GM21360 (cell line): Measurements from ENCODE around the gene SLAMF6.
"Not testable (repeated sequence)": the region's sequence is repeated elsewhere in the genome, so short reads cannot be mapped to it uniquely, and the experiment has no call there.

Experiments used
- ATAC-seq: cut with Tn5 transposase; IDR thresholded peaks from one replicate; pipeline ENCODE4 v1.9.1; 2021; ENCODE audit warnings: mild to moderate bottlenecking, moderate library complexity; ENCODE audit not compliant: unreplicated experiment

The SLAMF6 gene

DNA sequence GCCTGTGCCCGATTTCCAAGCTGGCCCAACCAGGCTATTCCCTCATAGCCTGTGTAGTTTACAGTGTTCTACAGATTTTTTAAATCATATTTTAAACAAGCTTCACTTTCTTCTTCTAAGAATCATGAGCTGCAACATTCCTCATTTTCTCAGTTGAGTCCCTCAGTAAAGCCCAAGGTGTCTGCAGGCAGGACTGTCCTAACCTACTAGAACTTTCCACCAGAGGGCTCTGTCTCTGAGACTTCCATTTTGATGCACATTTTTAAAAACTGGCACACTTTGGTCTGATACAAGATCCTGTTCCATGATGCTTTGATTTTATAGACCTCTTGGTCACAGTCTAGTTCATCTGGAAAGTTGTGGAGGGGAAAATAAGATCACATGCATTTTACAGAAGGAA, 21.6 kb upstream of the SLAMF6 start:
- ATAC-seq = no peak

DNA sequence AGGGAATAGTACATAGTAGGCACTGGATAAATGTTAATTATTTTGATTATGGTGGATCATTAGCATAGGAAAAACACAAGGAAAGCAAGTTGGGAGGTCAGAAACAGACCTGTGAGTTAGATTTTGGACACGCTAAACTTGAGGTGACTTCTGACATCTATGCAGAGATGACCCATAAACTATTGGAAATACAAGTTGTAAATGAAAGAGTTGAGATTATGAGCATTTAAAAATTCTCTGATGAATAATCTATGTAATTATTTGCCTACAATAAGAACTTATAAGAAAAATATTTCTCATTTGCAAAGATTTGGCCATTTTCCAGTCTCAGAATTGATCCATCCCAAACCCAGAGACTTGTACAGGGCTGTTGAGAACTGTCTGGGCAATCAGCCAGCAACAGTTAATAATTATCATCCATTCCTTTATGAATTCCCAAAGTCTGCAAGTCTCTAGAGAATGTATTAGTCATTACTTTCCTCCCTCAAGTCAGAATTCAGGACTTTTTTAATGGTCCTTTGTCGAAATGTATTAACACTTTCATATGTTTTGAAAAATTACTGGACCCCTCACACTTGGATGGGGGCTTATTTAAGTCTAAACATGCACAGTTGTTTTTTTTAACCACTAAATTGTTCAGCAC, 19.4 kb upstream of the SLAMF6 start:
- ATAC-seq = no peak

DNA sequence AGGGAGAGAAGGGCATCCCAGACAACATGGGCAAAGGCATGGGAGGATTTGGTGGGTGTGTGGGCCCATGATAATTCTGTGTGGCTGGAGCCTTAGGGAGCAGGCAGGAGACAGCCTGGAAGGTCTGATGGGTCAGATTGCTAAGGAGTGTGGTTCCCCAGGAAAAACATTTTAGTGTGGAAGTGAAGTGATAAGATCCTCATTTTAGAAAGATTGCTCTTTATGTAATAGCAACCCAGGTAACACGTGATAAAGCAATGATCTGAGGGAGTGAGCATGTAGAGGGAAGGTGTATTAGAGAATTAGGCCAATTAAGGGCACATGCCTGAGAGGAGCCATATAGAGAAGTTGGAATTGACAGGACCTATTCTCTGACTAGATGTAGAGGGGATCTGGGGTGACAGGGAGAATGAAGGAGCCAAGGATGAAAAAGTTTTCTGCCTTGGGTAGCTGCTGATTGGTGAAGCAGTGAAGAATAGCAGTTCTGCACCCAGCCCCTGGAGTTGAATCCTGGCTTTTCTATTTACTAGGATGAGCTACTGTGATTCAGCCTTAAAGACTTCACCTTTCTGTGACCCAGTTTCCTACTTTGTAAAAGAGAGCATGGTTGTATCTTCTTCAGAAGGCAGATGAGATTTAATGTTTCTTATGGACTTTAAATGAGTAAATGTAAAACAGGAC, 18.7 kb upstream of the SLAMF6 start:
- no peak for ATAC-seq

DNA sequence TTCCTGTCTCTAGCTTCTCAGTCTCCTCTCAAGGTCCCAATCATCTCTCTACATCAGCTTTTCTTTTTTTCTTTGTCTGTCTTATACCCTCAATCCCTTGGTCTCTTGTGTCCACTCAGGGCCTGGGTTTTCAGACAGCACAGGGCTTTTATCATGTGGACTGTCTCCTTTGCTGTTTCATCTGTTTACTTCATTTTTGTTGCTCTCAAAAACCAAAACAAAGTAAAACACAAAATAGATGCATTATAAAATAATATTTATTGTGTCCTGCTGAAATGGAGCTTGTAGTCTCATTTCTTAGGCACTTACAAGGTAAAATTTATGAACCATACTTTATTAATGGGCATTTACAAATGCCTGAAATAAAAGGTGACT, 17.8 kb upstream of the SLAMF6 start:
- ATAC-seq = peak; percentile 1

DNA sequence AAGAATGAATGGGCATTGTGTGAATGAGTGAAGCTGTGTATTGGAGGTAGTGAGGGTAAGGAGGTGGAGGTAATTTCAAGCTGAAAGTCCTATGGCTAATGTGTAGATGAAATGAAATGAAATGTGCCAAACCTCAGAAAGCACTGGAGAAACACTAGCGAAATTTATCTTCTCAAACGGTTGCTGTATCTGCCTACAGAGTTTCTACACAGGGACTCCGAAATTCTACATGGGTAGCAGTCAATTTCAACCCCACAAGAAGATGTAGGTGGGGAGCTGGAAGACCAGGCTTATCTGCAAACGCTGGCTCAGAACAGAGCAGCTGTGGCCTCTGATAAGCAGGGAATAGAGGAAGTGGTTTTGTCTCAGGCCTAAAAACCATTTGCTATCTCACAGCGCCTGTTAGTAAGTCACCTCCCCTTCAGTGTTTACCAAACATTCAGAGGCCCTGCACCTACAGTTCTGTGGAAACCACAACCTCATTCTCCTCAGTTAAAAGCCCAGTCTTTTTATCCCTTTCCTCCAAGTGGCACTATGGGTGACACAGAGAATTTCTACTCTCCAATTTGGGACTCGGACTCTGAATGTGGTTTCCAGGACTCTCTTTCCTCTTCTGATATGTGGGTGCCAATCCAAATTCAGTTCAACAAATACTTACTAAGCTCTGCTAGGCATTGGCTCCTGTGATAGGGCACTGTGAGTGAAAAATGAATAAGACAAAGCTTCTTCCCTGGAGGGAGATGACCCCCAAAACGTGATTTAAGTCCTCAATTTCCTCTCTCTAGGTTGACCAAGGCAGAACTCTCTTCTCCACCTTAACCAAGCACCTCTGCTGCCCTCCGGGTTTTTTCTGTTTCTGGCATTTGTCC, 17.2 kb upstream of the SLAMF6 start:
- peak; percentile 87 for ATAC-seq

DNA sequence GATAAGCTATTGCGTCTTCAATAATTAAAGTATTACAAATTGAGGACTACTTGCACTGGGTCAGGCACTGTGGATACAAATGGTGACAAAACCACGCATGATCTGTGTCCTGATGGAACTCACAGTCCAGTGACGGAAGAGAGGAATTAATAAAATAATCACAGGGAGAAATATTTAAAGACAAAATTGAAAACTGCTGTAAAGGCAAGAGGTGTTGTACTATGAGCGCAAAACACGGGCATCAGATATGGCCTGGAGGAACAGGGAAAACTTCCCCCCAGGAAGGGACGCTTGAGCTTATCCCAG, 16.6 kb upstream of the SLAMF6 start:
- ATAC-seq = no peak

DNA sequence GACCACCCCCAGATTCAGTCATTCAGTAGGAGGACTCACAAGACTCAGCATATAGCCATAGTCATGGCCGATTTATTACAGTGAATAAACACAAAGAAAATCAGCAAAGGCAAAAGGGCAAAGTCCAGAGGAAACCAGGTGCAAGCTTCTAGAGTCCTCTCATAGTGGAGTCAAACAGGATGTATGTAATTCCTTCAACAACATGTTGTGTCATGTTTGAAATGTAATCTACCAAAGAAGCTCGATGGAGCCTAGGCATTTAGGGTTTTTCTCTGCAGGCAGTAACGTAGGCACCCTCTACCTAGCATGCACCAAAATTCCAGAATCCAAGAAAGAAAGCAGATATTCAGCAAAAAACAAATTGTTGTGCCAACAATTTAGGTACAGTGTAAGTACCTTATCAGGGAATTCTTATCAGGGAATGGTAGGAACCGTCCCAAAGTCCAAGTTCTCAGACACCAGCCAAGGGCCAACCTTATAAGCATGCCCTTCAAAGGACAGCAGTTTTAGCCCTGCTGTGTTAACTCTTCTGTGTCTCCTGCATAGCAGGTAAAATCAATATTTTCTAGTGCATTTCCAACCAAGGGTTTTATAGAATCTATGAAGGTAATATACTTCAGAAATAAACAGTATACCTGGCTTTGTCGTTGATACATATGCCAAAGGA, 16.1 kb upstream of the SLAMF6 start:
- no peak for ATAC-seq

DNA sequence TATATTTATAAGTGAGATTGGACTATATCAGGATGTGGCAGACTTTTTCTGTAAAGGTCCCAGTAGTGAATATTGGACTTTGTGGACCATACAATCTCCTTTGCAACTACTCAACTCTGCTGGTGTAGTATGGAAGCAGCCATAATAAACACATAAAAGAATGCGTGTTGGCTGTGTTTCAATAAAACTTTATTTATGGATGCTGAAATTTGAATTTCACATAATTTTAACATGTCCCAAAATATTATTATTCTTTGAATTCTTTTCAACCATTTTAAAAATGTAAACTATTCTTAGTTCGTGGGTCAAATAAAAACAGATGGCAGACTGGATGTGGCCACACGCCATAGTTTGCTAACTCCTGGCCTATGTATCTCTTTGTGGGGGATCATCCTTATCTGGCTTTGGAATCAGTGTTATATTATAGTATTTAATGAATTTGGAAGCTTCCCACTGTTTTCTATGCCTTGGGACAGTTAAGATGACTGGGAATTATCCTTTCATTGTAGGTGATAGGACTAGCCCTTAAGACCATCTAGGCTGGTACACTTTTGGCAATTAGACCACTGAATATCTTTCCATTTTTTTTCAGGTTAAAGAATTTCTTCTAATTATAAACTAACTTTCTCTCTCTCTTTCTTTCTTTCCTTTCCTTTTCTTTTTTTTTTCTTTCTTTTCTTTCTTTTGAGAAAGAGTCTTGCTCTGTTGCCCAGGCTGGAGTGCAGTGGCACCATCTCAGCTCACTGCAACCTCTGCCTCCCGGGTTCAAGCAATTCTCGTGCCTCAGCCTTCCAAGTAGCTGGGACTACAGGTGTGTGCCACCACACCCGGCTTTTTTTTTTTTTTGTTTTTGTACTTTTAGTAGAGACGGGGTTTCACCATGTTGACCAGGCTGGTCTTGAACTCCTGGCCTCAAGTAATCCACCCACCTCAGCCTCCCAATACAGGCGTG, 14.9 kb upstream of the SLAMF6 start:
- ATAC-seq = no peak

DNA sequence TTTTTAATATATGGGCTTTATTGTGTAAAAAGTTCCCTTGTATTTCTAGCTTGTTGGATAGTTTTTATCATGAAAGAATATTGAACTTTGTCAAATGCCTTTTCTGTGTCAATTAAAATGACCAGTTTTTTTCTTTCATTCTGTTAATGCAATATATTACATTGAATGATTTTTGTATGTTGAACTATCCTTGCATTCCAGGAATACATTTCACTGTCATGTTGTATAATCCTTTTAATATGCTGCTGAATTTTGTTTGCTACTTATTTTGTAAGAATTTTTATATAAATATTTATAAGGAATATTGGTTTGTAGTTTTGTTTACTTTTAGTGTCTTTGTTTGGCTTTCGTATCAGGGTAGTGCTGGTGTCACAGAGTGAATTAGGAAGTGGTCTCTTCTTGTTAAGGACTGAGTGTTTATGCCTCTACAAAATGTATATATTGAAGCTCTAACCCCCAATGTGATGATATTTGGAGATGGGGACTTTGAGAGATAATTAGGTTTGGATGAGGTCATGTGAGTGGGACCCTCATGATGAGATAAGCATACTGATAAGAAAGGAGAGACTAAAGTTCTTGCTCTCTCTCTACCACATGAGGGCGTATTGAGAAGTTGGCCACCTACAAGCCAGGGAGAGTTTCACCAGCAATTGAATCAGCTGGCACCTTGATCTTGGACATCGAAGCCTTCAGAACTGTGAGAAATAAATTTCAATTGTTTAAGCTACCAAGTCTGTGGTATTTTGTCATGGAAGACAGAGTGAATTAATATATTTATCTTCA, 12.0 kb upstream of the SLAMF6 start:
- no peak for ATAC-seq

DNA sequence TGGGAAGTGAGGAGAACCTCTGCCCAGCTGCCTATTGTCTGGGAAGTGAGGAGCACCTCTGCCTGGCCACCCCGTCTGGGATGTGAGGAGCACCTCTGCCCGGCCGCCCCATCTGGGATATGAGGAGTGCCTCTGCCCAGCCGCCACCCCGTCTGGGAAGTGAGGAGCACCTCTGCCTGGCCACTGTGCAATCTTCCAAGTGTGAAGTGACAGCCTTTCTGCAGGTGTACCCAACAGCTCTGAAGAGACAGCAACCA, 9.4 kb upstream of the SLAMF6 start:
- ATAC-seq = not testable (repeated sequence)

DNA sequence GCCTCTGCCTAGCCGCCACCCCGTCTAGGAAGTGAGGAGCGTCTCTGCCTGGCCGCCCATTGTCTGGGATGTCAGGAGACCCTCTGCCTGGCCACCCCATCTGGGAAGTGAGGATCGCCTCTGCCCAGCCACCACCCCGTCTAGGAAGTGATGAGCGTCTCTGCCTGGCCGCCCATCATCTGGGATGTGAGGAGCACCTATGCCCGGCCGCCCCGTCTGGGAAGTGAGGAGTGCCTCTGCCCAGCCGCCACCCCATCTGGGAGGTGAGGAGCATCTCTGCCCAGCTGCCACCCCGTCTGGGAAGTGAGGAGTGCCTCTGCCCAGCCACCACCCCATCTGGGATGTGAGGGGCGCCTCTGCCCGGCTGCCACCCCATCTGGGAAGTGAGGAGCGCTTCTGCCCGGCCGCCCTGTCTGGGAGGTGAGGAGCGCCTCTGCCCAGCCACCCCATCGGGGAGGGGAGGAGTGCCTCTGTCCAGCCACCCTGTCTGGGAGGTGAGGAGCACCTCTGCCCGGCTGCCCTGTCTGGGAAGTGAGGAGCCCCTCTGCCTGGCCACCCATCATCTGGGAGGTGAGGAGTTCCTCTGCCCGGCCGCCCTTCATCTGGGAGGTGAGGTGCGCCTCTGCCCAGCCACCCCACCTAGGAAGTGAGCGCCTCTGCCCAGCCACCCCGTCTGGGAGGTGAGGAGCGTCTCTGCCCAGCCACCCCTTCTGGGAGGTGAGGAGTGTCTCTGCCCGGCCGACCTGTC, 8.9 kb upstream of the SLAMF6 start:
- ATAC-seq = not testable (repeated sequence)

DNA sequence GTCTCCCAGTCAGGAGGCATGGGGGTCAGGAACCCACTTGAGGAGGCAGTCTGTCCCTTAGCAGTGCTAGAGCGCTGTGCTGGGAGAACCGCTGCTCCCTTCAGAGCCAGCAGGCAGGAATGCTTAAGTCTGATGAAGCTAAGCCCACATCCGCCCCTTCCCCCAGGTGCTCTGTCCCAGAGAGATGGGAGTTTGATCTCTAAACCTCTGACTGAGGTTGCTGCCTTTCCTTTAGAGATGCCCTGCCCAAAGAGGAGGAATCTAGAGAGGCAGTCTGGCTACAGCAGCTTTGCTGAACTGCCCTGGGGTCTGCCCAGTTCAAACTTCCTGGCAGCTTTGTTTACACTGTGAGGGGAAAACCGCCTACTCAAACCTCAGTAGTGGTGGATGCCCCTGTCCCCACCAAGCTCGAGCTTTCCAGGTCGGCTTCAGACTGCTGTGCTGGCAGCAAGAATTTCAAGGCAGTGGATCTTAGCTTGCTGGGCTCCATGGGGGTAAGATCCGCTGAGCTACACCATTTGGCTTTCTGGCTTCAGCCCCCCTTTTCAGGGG, 6.4 kb upstream of the SLAMF6 start:
- ATAC-seq = not testable (repeated sequence)

DNA sequence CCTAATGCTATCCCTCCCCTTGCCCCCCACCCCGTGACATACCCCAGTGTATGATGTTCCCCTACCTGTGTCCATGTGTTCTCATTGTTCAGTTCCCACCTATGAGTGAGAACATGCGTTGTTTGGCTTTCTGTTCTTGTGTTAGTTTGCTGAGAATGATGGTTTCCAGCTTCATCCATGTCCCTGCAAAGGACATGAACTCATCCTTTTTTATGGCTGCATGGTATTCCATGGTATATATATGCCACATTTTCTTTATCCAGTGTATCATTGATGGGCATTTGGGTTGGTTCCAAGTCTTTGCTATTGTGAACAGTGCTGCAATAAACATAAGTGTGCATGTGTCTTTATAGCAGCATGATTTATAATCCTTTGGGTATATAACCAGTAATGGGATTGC, 734 bp upstream of the SLAMF6 start:
- ATAC-seq = not testable (repeated sequence)

DNA sequence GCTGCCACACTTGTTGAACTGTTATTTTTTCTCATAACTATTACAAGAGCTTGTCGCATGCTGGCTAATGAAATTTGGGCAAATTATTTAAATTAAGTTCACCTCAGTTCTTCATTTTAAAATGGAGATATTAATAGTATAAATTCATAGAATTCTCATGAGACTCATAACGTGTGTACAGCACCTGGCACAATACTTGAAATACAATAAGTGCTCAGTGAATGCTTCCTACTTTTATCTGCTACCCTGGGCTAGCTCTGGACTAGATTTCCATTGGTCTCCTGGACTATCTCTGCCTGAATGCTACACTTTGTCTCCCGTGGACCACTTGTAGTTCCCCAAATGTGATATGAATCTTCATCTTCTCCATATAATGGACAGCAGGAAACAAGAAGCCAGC, 919 bp downstream of the SLAMF6 start:
- no peak for ATAC-seq

DNA sequence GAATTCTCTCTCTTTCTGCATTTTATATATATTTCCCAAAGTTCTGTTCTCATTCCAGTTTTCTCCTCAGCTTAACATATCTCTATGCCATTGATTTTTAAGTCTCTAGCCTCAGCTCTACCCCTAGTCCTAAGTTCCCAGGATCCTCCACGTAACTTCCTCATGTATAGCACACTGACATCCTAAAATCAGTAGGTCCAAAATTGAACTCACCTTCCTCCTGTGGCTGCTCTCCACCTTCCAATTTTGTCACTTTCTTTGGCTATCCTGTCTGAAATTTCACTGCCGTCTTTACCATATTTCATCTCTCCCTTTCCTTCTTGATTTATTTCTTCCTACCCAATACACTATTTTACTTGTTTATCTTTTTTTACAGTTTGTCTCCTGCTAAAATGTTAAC, 1.5 kb downstream of the SLAMF6 start:
- ATAC-seq = no peak

DNA sequence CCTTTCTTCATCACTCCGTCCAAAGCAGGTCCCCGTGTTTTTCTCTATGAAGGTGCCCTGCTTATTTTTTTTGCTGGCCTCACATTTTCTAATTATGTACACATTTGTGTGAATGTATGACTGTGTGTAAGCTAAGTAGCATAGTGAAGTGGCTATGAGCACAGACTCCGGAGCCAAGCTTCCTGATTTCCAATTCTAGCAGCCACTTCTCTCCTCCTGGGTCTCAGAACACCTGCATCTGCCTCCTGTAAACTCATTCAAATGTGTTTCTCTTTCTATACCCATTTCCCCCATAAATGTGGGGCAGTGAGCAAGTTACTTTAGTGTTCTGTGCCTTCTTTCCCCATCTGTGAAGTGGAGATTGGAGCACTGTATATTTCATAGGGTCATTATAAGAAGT, 2.1 kb downstream of the SLAMF6 start:
- ATAC-seq = no peak

DNA sequence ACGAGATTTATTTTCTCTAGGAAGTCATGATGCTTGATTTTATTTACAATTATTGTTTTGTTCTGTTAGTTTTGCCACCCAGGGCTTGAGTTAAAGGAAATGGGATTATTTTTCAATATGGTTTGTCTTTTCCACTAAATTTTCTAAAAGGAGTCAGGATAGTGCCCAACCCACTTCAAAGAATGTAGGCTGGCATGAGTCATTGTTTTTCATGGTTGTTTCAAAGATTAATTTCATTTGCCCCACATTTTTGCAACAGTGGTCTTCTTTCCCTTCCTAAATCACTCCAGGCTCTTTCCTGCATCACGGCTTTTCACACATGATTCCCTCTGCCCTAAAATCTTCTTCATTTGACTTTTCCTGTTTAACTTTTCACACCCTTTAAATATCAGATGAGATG, 2.5 kb downstream of the SLAMF6 start:
- ATAC-seq = no peak

DNA sequence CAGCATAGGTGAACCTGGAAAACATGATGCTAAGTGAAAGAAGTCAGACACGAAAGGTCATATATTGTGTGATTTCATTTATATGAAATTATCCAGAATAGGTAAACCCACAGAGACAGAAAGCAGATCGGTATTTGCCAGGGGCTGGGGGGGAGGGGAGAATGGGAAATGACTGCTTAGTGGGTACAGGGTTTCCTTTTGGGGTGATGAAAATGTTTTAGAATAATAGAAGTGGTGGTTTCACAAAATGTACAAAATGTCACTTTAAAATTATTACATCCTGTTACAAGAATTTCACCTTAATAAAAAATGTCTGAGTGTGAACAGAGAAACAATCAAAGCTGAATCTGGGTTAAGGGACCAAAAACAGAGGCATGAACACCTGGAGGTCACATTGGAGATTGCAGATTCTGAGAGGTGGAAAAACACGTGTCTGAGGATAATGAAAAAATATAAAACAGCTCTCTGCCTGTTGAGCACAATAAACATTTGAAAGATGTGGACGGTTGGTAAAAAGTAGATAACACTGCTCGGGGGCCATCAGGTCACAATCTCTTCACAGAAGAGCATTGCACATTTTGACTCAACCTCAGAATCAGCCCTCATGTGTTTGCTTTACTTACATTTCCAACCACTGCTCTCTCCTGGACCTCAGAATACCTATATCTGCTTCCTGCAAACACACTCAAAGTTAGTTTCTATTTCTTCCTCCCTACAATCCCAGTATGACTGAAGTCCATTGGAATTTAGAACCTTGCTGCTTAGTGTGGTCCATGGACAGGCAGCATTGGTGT, 3.2 kb downstream of the SLAMF6 start:
- peak; percentile 56 for ATAC-seq
